SK-N-DZ (cell line): Measurements from ENCODE around the gene SEMA5B.
A peak's percentile ranks its signal among the peaks of the same experiment; 100 is the strongest.

Experiments
- DNase-seq: peaks from one replicate; pipeline ENCODE4 v3.0.0-alpha.2; 2015; ENCODE audit warnings: low spot score

The SEMA5B gene

GRCh38 chr3:122945230-122945629, 82.3 kb downstream of the SEMA5B start:
- no peak for DNase-seq

GRCh38 chr3:122944671-122945161, 82.8 kb downstream of the SEMA5B start:
- DNase-seq: peak; percentile 44

GRCh38 chr3:122943828-122944190, 83.8 kb downstream of the SEMA5B start:
- DNase-seq: no peak

- DNase-seq: peak; percentile 73
These were observed 84.4 kb downstream of the SEMA5B start for GRCh38 chr3:122942937-122943827.

- no peak for DNase-seq
These were observed 85.3 kb downstream of the SEMA5B start for GRCh38 chr3:122942239-122942638.

GRCh38 chr3:122941228-122942206, 86.0 kb downstream of the SEMA5B start:
- DNase-seq: no peak

- peak; percentile 59 for DNase-seq
These were observed 86.9 kb downstream of the SEMA5B start for GRCh38 chr3:122940628-122941086.

GRCh38 chr3:122938783-122939425, 88.7 kb downstream of the SEMA5B start:
- no peak for DNase-seq

GRCh38 chr3:122937745-122938144, 89.8 kb downstream of the SEMA5B start:
- DNase-seq: no peak

- DNase-seq: no peak
These were observed 90.6 kb downstream of the SEMA5B start for GRCh38 chr3:122936986-122937385.

- DNase-seq: peak; percentile 81
These were observed 91.2 kb downstream of the SEMA5B start for GRCh38 chr3:122936335-122936734.

- DNase-seq: no peak
These were observed 93.3 kb downstream of the SEMA5B start for GRCh38 chr3:122934251-122934650.

GRCh38 chr3:122932251-122932967, 95.2 kb downstream of the SEMA5B start:
- DNase-seq: no peak

GRCh38 chr3:122931636-122932035, 95.9 kb downstream of the SEMA5B start:
- DNase-seq: no peak

GRCh38 chr3:122930063-122930997, 97.2 kb downstream of the SEMA5B start:
- peak; percentile 69 for DNase-seq

GRCh38 chr3:122929188-122930062, 98.1 kb downstream of the SEMA5B start:
- no peak for DNase-seq

- DNase-seq: no peak
These were observed 99.0 kb downstream of the SEMA5B start for GRCh38 chr3:122928396-122929187.

- DNase-seq: no peak
These were observed 99.8 kb downstream of the SEMA5B start for GRCh38 chr3:122927726-122928125.
